GM10266 (cell line): ENCODE data around the gene TOR2A.

Experiments
- DNase-seq: peaks from one replicate; pipeline ENCODE4 v3.0.0; 2012; ENCODE audit errors: extremely low spot score
- CTCF ChIP-seq: IDR thresholded peaks from 2 replicates; pipeline ENCODE4 v1.5.1; 2012; ENCODE audit warnings: mild to moderate bottlenecking, low read depth; ENCODE audit not compliant: control insufficient read depth, insufficient read depth; ENCODE audit errors: missing control alignments

Gene TOR2A

GRCh38 chr9:127778280-127779135, 43.4 kb upstream of the TOR2A start, which contains the start of gene SH2D3C:
Gene SH2D3C, minus strand, starts transcription at chr9:127778666. Its CDS starts 39 bp downstream, at chr9:127778627.
- DNase-seq, result no peak
- TF ChIP-seq CTCF, result no peak

GRCh38 chr9:127777368-127777980, 42.4 kb upstream of the TOR2A start:
- DNase-seq, result no peak
- TF ChIP-seq CTCF, result no peak

- TF ChIP-seq CTCF, result no peak
- no peak for DNase-seq
These were observed 41.8 kb upstream of the TOR2A start for GRCh38 chr9:127776924-127777289.

- TF ChIP-seq CTCF, result no peak
- peak; percentile 79 for DNase-seq
These were observed 41.3 kb upstream of the TOR2A start for GRCh38 chr9:127776195-127776923.

DNA sequence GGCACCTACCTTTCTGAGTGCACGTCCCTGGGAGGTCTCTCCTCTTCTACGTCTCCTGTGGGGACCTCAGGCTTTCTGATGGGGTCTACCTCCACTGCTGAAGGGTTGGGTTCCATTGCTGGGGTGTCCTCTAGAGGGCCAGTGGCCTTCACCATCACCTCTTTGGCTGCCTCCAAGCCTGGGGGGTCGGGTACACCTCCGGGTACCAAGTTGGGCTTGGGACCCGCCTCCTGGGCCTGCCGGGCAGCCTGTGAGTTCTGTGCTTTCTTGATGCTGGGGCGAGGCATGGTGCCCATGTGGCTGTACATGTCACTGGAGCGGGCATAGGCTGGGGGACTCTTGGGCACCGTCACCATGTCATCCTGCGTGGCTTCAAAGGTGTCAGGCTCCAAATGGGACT, 38.9 kb upstream of the TOR2A start:
- TF ChIP-seq CTCF, result no peak
- DNase-seq, result no peak

DNA sequence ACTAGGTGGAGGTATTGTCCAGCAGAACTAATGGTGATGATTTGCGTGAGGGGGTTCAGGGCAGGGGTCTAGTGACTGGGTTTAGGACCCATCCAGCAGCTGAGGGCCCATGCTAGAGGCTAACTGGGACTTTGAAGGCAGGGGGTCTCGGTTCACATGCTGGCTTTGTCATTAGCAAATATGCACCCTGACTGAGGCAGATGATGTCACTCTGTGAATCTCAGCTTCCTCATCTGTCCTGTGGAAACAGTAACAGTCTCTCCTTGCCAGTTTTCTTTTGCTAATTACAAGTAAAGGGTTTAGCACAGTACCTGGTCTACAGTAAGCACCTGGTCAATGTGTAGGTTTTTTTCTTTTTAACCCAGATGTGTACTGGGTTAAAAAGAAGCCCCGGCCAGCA, 38.2 kb upstream of the TOR2A start:
- no peak for TF ChIP-seq CTCF
- no peak for DNase-seq

DNA sequence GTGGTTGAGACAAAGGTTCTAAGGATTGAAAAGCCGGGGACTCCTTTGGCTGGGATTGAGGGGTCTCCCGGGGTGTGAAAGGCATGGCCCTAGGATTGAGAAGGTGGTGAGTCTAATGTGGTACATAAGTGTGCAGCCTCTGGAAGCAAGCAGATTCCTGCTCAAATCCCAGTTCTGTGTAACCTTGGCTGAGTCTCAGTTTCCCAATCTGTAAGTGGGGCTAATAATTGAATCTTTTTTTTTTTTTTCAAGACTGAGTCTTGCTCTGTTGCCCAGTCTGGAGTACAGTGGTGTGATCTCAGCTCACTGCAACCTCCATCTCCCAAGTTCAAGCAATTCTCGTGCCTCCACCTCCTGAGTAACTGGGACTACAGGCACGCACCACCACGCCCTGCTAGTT, 37.5 kb upstream of the TOR2A start:
- DNase-seq, result no peak
- TF ChIP-seq CTCF, result no peak
